Lung (tissue), 12 donors: Measurements from ENCODE around the gene ZNF804B. TPM values are rescaled to one million over a fixed set of nuclear protein-coding genes. Genes with fewer than 3 reads are reported as not detected.

ENCODE experiments used
- ATAC-seq: fragments of 200-7000 bp; cut with Tn5 transposase; one replicate; pipeline ENCODE4 v1.9.1; 2020; ENCODE audit warnings: moderate number of reproducible peaks; ENCODE audit not compliant: insufficient read depth, low FRiP score
- DNase-seq, 3 donors: peaks; one replicate each; pipeline ENCODE4 v3.0.0-alpha.2; 2013 to 2017
- H3K27ac ChIP-seq, 2 donors: one replicate each; pipeline ENCODE4 v1.5.1; 2013; ENCODE audit warnings: mild to moderate bottlenecking in 2 of 2, moderate library complexity in 2 of 2, control low read depth in 1 of 2, inconsistent platforms in 1 of 2, low read depth in 1 of 2, low read length in 1 of 2
- H3K27me3 ChIP-seq, 3 donors: one replicate each; pipeline ENCODE4 v1.5.1; 2013; ENCODE audit warnings: low read length in 2 of 3; ENCODE audit not compliant: control insufficient read depth in 3 of 3, insufficient read depth in 3 of 3
- H3K36me3 ChIP-seq, 4 donors: one replicate each; pipeline ENCODE4 v1.5.1; 2013; ENCODE audit warnings: low read length in 4 of 4, mild to moderate bottlenecking in 1 of 4, moderate library complexity in 1 of 4; ENCODE audit not compliant: control insufficient read depth in 4 of 4, insufficient read depth in 4 of 4
- H3K4me1 ChIP-seq, 5 donors: one replicate each; pipeline ENCODE4 v1.5.1; 2013; ENCODE audit warnings: low read length in 5 of 5, mild to moderate bottlenecking in 2 of 5, moderate library complexity in 1 of 5; ENCODE audit not compliant: control insufficient read depth in 5 of 5, insufficient read depth in 5 of 5
- H3K4me3 ChIP-seq: one replicate; pipeline ENCODE4 v1.5.1; 2013; ENCODE audit warnings: mild to moderate bottlenecking, control low read depth, moderate library complexity
- H3K9ac ChIP-seq, 2 donors: one replicate each; pipeline ENCODE4 v1.5.1; 2013; ENCODE audit warnings: low read length in 2 of 2, control low read depth in 1 of 2; ENCODE audit not compliant: insufficient read depth in 1 of 2
- H3K9me3 ChIP-seq, 4 donors: one replicate each; pipeline ENCODE4 v1.5.1; 2013; ENCODE audit warnings: low read length in 3 of 4, mild to moderate bottlenecking in 1 of 4, moderate library complexity in 1 of 4; ENCODE audit not compliant: control insufficient read depth in 4 of 4, insufficient read depth in 3 of 4
- WGBS, 2 donors: extraction: QIAGEN DNeasy Blood & Tissue Kit; methylation state at CpG; one replicate each; pipeline ENCODE4 v1.1.7; 2013; 5-methylcytosine and 5-hydroxymethylcytosine counted together
- polyA plus RNA-seq, 2 donors: library from polyadenylated mRNA; stranded (reverse); fragments of 200-250 nt; gene quantifications; one replicate each; pipeline ENCODE4 v1.2.1, GENCODE V29; 2013
- total RNA-seq, 2 donors: library from RNA; depleted of rRNA in 1 of 2; stranded (reverse); fragments of >200 nt in 1 of 2; gene quantifications; one replicate each; pipeline ENCODE4 v1.2.1, GENCODE V29; 2014 to 2021
- TF ChIP-seq, protein P1 (sequence below): IDR thresholded peaks from 2 replicates; pipeline ENCODE4 v1.5.1; 2012; ENCODE audit warnings: mild to moderate bottlenecking; ENCODE audit errors: control extremely low read depth, extremely low read depth
- donor health status: control.
- donor health status: control.
- donor health status: Bipolar disorder and iron deficiency.
- donor health status: healthy.
- donor health status: DM: yes; HTN: yes; CAD: no.

ZNF804B gene
- total and polyA plus RNA-seq, 4 donors: not detected

DNA sequence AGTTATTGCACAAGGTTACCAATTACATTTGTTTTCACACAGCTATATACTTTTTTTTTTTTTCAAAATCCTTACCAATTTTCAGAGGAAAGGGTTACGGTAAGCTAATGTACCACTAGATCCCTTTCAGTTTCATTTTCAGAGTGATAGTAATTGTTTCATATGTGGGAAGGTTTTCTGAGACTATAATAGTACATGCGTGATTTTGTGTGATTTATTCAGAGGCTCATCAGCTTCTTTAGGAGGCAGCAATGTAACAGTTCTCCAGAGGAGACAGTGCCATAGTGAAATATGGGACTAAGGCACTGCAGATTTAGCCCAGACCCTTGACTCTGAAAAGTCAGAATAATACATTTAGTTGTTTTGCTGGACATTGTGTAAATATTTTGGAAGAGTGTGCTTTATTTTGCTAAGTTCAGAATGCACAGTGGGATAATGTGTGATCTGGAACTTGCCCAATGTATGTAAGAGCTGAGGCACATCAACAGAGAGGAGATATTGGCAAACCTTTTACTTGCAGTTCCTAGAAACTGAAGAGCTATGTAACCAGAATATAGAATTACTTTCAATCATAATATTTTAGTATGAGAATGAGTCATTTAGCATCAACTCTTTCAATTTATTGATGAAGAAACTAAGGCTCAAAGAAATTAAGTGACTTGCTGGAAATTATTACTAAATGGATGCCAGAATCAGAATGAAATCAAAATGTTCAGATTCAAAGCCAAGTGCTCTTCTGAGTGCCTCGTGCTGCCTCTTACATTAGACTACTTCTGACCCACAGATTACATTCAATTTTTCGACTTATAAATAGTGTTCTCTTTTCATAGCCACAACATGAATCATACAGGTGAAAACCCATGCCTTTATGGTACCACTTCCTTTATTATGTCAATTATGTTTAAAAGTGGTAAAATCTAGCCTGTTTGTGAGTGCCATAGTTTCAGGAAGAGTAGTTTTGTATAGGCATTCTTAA is 243.8 kb downstream of the ZNF804B start:
- TF ChIP-seq, protein P1, sequence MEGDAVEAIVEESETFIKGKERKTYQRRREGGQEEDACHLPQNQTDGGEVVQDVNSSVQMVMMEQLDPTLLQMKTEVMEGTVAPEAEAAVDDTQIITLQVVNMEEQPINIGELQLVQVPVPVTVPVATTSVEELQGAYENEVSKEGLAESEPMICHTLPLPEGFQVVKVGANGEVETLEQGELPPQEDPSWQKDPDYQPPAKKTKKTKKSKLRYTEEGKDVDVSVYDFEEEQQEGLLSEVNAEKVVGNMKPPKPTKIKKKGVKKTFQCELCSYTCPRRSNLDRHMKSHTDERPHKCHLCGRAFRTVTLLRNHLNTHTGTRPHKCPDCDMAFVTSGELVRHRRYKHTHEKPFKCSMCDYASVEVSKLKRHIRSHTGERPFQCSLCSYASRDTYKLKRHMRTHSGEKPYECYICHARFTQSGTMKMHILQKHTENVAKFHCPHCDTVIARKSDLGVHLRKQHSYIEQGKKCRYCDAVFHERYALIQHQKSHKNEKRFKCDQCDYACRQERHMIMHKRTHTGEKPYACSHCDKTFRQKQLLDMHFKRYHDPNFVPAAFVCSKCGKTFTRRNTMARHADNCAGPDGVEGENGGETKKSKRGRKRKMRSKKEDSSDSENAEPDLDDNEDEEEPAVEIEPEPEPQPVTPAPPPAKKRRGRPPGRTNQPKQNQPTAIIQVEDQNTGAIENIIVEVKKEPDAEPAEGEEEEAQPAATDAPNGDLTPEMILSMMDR: no peak
- WGBS, 2 donors: 27 to 33% methylated on average over 4 of the region's 4 CpGs
- Histone ChIP-seq H3K9ac (no peak overlapping the region), H3K27me3 (no peaks in the 10 kb centered on the region), H3K4me1 (no peaks in the 10 kb centered on the region), H3K4me3 (no peak overlapping the region), H3K9me3 (no peaks in the 10 kb centered on the region), H3K36me3 (no peaks in the 10 kb centered on the region), H3K27ac (no peak overlapping the region)
- ATAC-seq: peak; percentile 34
- DNase-seq: peak in 2 of 3 donors; percentile 1 to 20

DNA sequence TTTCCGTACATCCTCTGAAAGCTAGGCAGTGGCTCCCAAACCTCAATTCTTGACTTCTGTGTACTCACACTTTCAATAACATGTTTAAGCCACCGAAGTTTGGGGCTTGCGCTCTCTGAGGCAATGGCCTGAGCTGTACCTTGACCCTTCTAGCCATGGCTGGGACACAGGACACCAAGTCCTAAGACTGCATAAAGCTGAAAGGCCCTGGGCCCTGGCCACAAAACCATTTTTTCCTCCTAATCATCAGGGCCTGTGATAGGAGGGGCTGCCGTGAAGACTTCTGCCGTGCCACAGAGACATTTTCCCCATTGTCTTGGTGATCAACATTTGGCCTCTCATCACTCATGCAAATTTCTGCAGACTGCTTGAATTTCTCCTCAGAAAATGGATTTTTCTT is 252.5 kb downstream of the ZNF804B start:
- 77 to 92% methylated on average over 5 of the region's 5 CpGs for WGBS, 2 donors
- H3K9me3 ChIP-seq: peaks cover 0 to 3% (median 0%) of the 10 kb centered on the region in 4 donors
- H3K27ac ChIP-seq: no peak overlapping the region
- TF ChIP-seq, protein P1: no peak
- H3K27me3 ChIP-seq: no peaks in the 10 kb centered on the region
- no peak for ATAC-seq
- no peak for DNase-seq
- no peaks in the 10 kb centered on the region for H3K36me3 ChIP-seq
- no peak overlapping the region for H3K9ac ChIP-seq
- no peak overlapping the region for H3K4me3 ChIP-seq
- H3K4me1 ChIP-seq: no peaks in the 10 kb centered on the region

DNA sequence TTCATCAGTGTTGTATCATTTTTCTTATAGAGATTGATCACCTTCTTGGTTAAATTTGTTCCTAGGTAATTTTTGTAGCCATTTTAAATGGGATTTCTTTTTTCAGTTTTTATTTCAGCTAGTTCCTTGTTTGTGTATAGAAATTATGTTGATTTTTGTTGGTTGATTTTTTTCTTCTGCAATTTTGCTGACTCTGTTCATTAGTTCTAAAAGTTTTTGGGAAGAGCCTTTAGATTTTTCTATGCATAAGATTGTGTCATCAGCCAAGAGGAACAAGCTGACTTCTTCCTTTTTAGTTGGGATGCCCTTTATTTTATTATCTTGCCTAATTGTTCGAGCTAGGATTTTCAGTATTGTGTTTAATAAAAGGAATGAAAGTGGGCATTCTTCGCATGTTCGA is 258.2 kb downstream of the ZNF804B start:
- Histone ChIP-seq H3K36me3 (no peaks in the 10 kb centered on the region), H3K4me1 (no peaks in the 10 kb centered on the region)
- 84 to 86% methylated on average over 3 of the region's 3 CpGs for WGBS, 2 donors

More for the DNA sequence above, 258.2 kb downstream of the ZNF804B start:
- no peaks in the 10 kb centered on the region for H3K27me3 ChIP-seq
- DNase-seq (no peak), ATAC-seq (no peak)
- H3K9ac ChIP-seq: no peak overlapping the region
- H3K27ac ChIP-seq: no peak overlapping the region
- H3K4me3 ChIP-seq: no peak overlapping the region
- TF ChIP-seq, protein P1: no peak
- peaks cover 0 to 3% (median 0%) of the 10 kb centered on the region in 4 donors for H3K9me3 ChIP-seq
